Fibroblast of skin of right biceps (primary cell): ENCODE results near the gene UPK3A.

Experiments
- DNase-seq: peaks from one replicate; pipeline ENCODE4 v3.0.0-alpha.2; 2013

UPK3A gene

GRCh38 chr22:45332001-45332400, 47.3 kb downstream of the UPK3A start:
- DNase-seq = no peak

GRCh38 chr22:45334068-45334467, 49.3 kb downstream of the UPK3A start:
- no peak for DNase-seq

GRCh38 chr22:45334528-45334927, 49.8 kb downstream of the UPK3A start:
- no peak for DNase-seq

GRCh38 chr22:45335021-45335818, 50.5 kb downstream of the UPK3A start:
- DNase-seq = no peak

- no peak for DNase-seq
These were observed 51.2 kb downstream of the UPK3A start for GRCh38 chr22:45335854-45336522.

GRCh38 chr22:45336971-45337431, 52.3 kb downstream of the UPK3A start:
- DNase-seq = no peak

GRCh38 chr22:45337536-45337935, 52.8 kb downstream of the UPK3A start:
- no peak for DNase-seq

GRCh38 chr22:45338795-45339194, 54.0 kb downstream of the UPK3A start:
- DNase-seq = no peak

- no peak for DNase-seq
These were observed 55.6 kb downstream of the UPK3A start for GRCh38 chr22:45340323-45340722.

GRCh38 chr22:45341498-45341897, 56.7 kb downstream of the UPK3A start:
- no peak for DNase-seq

GRCh38 chr22:45343143-45343542, 58.4 kb downstream of the UPK3A start:
- DNase-seq = no peak

- DNase-seq = no peak
These were observed 59.6 kb downstream of the UPK3A start for GRCh38 chr22:45344334-45344733.
